GM12801 (cell line): ENCODE data around the gene PSME4.

ENCODE experiments used
- TF ChIP-seq, protein P1 (sequence below): IDR thresholded peaks from one replicate; pipeline ENCODE4 v1.5.1; 2011; ENCODE audit warnings: control low read depth; ENCODE audit not compliant: insufficient read length; ENCODE audit errors: extremely low read depth

The PSME4 gene, protein sequence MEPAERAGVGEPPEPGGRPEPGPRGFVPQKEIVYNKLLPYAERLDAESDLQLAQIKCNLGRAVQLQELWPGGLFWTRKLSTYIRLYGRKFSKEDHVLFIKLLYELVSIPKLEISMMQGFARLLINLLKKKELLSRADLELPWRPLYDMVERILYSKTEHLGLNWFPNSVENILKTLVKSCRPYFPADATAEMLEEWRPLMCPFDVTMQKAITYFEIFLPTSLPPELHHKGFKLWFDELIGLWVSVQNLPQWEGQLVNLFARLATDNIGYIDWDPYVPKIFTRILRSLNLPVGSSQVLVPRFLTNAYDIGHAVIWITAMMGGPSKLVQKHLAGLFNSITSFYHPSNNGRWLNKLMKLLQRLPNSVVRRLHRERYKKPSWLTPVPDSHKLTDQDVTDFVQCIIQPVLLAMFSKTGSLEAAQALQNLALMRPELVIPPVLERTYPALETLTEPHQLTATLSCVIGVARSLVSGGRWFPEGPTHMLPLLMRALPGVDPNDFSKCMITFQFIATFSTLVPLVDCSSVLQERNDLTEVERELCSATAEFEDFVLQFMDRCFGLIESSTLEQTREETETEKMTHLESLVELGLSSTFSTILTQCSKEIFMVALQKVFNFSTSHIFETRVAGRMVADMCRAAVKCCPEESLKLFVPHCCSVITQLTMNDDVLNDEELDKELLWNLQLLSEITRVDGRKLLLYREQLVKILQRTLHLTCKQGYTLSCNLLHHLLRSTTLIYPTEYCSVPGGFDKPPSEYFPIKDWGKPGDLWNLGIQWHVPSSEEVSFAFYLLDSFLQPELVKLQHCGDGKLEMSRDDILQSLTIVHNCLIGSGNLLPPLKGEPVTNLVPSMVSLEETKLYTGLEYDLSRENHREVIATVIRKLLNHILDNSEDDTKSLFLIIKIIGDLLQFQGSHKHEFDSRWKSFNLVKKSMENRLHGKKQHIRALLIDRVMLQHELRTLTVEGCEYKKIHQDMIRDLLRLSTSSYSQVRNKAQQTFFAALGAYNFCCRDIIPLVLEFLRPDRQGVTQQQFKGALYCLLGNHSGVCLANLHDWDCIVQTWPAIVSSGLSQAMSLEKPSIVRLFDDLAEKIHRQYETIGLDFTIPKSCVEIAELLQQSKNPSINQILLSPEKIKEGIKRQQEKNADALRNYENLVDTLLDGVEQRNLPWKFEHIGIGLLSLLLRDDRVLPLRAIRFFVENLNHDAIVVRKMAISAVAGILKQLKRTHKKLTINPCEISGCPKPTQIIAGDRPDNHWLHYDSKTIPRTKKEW (N-terminal part only)

DNA sequence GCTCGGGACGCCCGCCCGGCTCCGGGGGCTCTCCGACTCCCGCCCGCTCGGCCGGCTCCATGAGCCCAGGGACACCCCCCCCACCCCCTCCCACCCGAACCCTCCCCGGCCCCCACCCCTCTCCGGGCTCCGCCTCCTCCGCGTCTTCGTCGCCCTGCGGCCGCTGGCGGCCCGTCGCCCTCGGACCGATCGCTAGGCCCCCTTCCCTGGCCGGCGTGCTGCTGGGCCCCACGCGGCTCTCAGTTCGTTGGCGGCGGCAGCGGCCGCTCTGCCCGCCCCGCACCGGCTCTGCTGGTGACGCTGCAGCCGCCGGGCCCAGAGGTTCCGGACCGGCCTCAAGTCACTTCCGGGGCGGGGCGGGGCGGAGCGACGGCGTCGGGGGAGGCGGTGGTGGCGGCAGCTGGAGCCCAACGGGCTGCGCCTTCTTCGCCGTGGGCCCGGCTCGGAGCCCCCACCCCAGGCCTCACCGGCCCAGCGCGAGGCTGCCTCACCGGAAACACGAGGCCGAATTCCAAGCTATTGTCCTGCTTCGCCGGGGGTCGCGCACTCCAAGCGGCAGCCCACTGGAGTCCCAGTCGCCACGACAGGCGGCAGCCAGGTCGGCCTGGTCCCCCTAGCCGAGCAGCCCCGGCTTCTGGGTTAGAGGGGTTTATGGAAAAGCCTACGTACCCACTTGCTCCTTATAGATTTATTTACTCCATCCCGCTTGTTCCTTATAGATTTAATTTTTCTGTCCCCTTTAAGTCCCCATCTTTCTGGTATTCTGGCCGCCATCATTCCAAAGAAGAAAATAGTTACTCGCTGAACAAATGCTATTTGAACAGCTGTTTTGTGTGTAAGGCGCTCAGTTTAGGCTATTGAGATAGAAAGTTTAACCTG, at the start of gene PSME4:
TSS of gene PSME4 (minus strand) at position 270 of the 879 bp plus-strand sequence. CDS start at position 61, 209 bp downstream.
- TF ChIP-seq, protein P1, sequence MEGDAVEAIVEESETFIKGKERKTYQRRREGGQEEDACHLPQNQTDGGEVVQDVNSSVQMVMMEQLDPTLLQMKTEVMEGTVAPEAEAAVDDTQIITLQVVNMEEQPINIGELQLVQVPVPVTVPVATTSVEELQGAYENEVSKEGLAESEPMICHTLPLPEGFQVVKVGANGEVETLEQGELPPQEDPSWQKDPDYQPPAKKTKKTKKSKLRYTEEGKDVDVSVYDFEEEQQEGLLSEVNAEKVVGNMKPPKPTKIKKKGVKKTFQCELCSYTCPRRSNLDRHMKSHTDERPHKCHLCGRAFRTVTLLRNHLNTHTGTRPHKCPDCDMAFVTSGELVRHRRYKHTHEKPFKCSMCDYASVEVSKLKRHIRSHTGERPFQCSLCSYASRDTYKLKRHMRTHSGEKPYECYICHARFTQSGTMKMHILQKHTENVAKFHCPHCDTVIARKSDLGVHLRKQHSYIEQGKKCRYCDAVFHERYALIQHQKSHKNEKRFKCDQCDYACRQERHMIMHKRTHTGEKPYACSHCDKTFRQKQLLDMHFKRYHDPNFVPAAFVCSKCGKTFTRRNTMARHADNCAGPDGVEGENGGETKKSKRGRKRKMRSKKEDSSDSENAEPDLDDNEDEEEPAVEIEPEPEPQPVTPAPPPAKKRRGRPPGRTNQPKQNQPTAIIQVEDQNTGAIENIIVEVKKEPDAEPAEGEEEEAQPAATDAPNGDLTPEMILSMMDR = no peak

DNA sequence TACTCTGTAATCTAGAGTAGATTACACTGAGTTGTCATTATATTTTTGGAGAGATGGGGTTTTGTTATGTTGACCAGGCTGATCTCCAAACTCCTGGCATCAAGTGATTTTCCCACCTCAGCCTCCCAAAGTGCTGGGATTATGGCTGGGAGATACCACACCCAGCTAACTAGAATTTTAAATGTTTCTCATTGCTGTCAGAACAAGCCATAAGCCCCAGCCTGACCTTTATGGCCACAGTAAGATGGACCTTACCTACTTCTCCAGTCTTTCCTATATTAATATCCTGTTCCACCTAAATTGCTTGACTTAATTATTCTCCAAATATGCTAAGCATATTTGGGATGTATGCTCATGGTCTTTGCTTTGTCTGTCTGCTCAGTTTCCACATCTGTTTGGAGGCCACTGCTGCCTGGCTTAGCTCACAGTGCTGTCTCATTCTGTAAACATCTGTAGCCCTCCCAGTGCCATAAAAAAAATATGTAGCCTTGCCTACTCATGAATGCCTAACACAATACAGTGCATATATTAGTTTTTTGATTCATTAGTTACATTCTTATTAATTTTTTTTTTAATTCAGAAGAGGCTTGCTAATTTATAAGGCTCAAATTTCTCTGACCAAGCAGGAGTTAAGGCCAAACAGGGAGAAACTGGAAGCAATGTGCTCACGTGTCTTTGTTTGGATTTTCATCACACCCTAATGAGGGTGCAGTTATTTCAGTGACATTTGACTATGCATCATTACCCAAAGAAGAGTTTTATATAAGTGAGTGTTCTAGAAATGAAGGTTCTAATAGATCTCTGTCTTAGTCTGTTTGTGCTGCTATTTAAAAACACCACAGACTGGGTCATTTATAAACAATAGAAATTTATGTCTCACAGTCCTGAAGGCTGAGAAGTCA, 45.3 kb upstream of the PSME4 start:
- TF ChIP-seq, protein P1 = no peak

DNA sequence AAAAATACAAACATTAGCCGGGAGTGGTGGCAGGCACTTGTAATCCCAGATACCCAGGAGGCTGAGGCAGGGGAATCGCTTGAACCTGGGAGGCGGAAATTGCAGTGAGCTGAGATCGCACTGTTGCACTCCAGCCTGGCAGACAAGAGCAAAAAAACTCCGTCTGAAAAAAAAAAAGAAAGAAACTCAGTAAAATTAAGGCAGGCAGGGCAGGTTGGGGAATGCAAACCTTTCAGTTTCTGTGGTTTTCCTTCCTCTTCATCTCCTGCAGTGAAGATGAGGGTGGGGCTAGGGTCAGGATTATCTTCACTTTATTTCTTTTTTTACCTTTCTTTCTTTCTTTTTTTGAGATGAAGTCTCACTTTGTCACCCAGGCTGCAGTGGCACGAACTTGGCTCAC, 43.2 kb upstream of the PSME4 start:
- TF ChIP-seq, protein P1 = no peak

DNA sequence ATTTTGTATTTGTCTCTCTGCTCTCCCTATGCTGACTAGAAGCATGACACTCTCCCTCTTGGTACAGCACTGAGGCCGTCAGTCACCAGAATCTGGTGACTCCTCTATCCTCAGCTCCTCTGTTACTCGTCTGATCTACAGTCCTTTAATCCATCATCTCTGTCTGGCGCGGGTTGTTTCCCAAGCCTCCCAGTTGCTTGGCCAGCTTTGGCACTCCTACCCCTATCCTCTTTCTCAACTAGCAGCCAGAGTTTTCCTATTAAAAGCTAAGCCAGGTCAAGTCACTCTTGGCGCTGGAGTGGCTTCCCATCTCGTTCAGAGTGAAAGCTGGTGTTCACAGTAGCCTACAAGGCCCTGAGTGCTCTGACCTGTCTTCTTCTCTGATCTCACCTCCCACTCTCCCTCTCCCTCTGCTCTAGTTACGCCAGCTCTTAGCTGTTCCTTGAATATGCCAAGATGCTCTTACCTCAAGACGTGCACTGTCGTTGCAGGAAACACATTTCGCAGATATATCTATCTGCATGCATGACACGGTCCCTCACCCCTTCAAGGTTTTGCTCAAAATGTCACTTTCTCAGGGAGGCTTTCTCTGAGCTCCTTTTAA, 41.8 kb upstream of the PSME4 start:
- TF ChIP-seq, protein P1 = no peak

DNA sequence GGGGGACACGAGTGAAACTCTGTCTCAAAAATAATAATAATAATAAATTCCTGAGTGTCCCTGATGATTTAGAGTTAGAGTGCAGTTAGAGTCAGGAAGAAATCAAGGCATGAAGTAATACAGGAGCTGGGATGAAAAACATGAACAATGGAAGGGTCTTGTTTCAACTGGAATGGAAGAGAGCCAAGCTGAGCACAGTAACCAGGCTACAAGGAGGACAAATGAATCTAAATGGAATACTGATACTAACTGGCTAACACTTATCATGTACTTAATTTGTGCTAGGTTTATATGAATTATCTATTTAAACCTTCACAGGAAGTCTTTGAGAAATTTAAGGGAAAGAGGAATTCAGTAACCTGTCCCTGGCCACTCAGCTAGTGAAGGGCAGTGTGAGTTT, 38.8 kb upstream of the PSME4 start:
- TF ChIP-seq, protein P1 = no peak

DNA sequence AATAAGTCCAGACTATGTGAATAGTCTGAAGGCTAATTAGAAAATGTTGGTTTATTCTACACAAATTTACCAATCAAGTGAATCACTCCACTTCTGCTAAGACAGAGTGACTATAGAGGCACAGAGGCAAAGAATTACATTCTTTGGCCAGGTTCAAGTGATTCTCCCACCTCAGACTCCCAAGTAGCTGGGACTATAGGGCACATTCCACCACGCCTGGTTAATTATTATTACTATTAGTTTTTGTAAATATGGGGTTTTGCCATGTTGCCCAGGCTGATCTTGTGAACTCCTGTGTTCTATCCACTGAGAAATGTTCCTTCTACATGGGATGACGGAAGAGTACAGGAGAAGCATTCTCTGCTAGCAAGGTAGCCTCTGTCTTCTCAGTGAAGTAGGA, 37.6 kb upstream of the PSME4 start:
- TF ChIP-seq, protein P1 = no peak
